Urothelium cell line (cell line): ENCODE results near the gene PNPLA1.

Experiments
- DNase-seq: peaks from one replicate; pipeline ENCODE4 v3.0.0; 2011; ENCODE audit warnings: low spot score, mixed read lengths
- FAIRE-seq: peaks from 2 replicates; lab custom pipeline; 2011; peaks lifted over from hg19 to GRCh38; lab: Jason Lieb, UNC

The PNPLA1 gene, protein sequence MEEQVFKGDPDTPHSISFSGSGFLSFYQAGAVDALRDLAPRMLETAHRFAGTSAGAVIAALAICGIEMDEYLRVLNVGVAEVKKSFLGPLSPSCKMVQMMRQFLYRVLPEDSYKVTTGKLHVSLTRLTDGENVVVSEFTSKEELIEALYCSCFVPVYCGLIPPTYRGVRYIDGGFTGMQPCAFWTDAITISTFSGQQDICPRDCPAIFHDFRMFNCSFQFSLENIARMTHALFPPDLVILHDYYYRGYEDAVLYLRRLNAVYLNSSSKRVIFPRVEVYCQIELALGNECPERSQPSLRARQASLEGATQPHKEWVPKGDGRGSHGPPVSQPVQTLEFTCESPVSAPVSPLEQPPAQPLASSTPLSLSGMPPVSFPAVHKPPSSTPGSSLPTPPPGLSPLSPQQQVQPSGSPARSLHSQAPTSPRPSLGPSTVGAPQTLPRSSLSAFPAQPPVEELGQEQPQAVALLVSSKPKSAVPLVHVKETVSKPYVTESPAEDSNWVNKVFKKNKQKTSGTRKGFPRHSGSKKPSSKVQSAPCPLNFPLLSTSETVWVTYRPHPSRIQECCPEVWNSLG

DNA sequence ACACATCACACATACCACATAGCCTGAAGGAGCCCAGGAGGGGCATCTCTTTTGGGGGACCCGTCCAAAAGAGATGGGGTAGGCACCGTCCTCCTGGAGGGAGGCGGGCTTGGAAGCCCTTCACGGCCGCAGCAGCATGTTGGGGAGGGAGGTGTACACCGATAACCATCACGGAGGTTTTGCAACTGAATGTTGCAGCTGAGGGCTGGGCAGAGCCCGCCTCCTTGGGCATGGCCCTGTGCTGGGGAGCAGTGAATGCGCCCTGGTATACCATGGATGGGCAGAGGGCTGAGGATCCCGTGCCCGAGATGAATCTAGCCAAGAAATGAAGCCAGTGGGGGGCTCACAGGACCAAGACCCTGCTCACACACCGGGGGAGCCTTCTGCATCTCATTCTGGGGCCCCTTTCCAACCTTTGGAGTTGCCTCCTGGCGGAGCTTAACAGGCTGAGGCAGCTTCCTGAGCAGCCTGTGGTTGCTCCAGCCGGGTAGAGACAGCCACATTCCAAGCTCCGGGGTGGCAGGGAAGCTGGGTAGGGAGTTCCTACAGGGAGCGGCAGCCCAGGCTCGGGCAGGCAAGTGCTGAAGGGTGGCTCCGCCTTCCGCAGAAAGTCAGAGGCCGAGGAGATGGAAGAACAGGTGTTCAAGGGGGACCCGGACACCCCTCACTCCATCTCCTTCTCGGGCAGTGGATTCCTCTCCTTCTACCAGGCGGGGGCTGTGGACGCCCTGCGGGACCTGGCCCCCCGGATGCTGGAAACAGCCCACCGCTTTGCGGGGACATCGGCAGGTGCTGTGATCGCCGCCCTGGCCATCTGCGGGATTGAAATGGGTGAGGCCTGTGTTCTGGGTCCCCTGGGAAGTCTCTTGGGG, at the start of gene PNPLA1:
Gene PNPLA1 (plus strand): TSS at position 227 of the 872 bp plus-strand sequence. CDS start 400 bp downstream, at position 627.
- FAIRE-seq, result no peak
- DNase-seq, result no peak

GRCh38 chr6:36220226-36220625, 49.6 kb upstream of the PNPLA1 start:
- DNase-seq (no peak), FAIRE-seq (no peak)

GRCh38 chr6:36221674-36222073, 48.2 kb upstream of the PNPLA1 start:
- FAIRE-seq (no peak), DNase-seq (no peak)

DNA sequence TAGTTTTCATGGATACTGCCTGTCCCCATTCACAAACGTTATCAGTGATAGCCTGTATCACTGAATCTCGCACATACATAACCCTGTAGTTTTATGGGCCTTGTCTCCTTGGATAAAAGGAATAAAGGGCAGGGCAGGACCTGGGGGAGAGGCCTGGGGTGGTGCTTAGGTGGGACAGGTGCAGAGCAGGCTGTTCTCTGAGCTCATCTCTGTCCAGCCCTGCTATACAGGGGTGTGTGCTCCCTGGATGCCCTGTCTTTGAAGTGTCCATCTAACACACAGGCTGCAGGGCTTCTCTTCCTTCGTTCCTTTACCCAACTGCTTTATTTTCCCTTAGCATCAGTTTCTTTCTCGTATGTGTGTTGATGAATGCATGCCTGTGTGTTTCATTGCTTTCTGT, 46.9 kb upstream of the PNPLA1 start:
- DNase-seq (no peak), FAIRE-seq (no peak)

DNA sequence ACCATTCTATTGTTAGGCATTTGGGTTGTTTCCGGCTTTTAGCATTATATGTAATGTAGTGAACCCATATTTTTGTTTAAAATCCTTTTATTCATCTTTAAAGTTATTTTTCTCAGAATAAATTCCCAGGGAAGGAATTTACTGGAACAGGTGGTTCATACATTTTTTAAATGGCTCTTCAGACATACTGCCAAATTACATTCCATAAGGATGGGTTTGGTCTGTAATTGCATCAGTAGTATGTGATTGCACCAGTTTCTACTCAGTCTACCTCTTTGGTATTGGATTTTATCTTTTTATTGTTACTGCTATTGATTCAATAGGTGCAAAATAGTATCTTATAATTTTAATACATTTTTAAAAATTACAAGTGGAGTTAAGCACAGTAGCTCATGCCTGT, 46.2 kb upstream of the PNPLA1 start:
- no peak for FAIRE-seq
- DNase-seq, result no peak

GRCh38 chr6:36224918-36225461, 44.9 kb upstream of the PNPLA1 start:
- FAIRE-seq (no peak), DNase-seq (no peak)

GRCh38 chr6:36226438-36227047, 43.3 kb upstream of the PNPLA1 start:
- no peak for FAIRE-seq
- DNase-seq, result no peak

DNA sequence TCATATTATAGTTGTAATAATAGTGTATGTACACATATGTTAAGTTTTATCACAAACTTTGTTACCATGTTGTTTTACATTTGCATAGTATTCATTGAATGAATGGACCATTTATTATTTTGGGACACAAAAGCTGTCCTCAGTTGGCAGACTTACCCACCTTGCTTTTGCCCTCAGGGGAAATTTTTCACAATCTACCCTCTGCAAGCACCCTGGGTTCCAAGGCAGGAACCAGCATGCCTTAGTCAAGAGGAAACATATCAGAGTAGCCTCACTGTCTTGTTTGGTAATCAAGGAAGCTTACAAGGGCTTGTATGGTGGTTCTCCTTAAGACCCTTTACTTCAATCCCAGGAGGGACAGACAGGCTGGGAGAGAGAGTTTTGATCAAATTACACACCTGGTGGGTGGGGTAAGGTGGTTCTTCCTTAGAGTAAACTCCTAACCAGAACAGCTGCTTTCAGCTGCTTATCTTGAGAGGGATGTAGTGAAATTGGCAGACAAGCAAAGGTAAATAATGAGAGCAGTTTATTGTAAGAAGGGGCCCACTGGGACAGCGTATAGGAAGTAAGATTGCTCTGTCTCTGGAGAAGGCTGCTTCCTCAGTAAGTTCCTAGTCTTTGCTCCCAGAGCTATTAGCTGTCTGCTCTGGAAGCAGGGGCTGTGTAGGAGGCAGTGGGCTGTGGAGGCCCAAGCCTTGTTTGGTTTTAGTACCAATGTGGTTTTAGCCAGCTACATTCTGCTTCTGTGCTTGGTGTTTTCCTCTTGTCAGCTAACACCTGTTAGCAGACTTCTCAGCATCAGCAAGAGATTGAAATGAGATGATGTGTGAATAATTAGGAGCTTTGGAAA, 42.3 kb upstream of the PNPLA1 start:
- FAIRE-seq, result no peak
- DNase-seq, result no peak

- FAIRE-seq, result no peak
- DNase-seq, result no peak
These were observed 40.6 kb upstream of the PNPLA1 start for GRCh38 chr6:36229223-36229622.

DNA sequence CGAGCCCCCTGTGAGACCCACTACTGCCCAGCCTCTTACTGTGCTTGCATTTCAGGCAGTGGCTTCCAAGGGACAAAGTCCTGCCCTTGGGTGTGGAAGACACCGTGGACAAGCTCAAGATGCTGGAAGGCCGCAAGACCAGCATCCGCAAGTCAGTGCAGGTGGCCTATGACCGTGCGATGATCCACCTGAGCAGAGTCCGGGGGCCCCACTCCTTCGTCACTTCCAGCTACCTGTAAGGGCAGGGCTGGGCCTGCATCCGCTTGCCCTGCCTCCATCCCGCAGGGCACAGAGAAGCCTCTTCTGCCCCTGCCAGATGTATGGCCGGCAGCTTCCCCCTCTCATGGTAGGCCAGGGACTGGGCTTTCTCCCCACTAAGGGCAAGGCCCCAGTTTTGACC, 39.5 kb upstream of the PNPLA1 start:
- DNase-seq (no peak), FAIRE-seq (no peak)

GRCh38 chr6:36232172-36232571, 37.7 kb upstream of the PNPLA1 start:
- no peak for FAIRE-seq

GRCh38 chr6:36235309-36235708, 34.6 kb upstream of the PNPLA1 start:
- FAIRE-seq (no peak), DNase-seq (no peak)

More at GRCh38 chr6:36232172-36232571, 37.7 kb upstream of the PNPLA1 start:
- DNase-seq, result no peak

DNA sequence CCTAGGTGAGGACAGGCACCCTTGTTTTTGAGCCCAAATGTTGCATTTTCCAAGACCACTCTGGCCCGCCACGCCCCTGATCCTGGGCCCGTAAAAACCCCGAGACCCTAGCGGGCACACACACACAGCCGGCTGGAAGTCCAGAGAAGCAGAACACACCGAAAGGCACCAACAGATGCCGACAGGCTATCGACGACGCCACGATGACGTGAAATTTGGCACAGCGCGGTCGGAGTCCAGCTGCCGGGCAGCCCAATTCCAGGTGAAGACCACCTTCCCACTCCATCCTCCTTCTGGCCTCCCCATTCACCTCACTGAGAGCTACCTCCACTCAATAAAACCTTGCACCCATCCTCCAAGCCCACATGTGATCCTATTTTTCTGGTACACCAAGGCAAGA, 34.0 kb upstream of the PNPLA1 start:
- no peak for FAIRE-seq
- no peak for DNase-seq

DNA sequence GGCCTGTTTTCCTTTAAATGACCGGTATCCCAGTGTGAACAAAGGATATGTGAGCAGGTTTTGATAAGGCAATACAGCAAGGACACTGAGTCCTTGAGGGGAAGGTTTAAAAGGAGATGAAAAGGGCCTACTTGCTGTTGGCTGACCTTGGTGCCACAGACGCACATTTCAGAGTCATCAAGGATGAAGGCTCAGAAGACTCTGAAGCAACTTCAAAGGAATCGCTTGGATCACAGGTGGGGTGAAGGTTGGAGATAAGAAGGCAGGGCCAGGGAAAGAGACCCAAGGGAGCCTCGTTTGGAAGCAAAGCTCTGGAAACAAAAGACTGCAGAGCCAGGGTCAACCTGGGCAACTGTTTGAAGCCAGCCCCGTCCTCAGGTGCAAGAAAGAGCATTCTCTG, 30.1 kb upstream of the PNPLA1 start:
- DNase-seq, result no peak
- FAIRE-seq, result no peak

DNA sequence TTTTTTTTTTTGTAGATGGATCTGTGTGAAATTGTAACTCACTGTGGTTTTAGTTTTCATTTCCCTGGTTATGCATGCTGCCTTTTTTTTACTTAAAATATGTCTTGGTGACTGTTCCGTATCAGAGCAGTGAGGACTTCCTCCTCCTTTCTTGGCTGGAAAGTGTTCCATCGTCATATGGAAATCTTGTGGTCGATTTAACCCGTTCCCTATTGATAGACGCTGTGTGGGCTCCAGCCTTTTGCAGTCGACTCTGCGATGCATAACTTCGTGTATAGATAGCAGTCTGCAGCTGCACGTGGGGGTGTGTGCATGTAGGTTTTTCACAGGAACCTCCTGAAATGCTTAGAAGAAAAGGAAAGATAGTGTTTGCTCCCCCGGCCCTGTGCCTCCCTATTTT, 28.1 kb upstream of the PNPLA1 start:
- FAIRE-seq (no peak), DNase-seq (no peak)

GRCh38 chr6:36242161-36242560, 27.7 kb upstream of the PNPLA1 start:
- DNase-seq, result no peak
- FAIRE-seq, result no peak

- DNase-seq, result no peak
- no peak for FAIRE-seq
These were observed 27.2 kb upstream of the PNPLA1 start for GRCh38 chr6:36242626-36243025.

GRCh38 chr6:36243562-36244212, 26.2 kb upstream of the PNPLA1 start:
- FAIRE-seq, result no peak
- no peak for DNase-seq

- FAIRE-seq (no peak), DNase-seq (no peak)
These were observed 25.1 kb upstream of the PNPLA1 start for GRCh38 chr6:36244641-36245280.
